Breast epithelium (tissue), 3 donors: ENCODE measurements around the gene YIPF4.

Source experiments
- CTCF ChIP-seq, 3 donors: fragments of 450-650 bp; IDR thresholded peaks; one replicate each; pipeline ENCODE4 v1.5.1; 2016 to 2017; ENCODE audit warnings: antibody characterized with exemption in 3 of 3, mild to moderate bottlenecking in 3 of 3, moderate library complexity in 3 of 3
- POLR2A ChIP-seq: fragments of 450-650 bp; IDR thresholded peaks from one replicate; pipeline ENCODE4 v1.6.1; 2016; ENCODE audit warnings: antibody characterized with exemption, mild to moderate bottlenecking, moderate library complexity
- POLR2AphosphoS5 ChIP-seq, 3 donors: sonication (generic); formaldehyde crosslinking; IDR thresholded peaks; one replicate each; pipeline ENCODE4 v1.6.1; 2017; ENCODE audit warnings: antibody characterized with exemption in 3 of 3

GRCh38 chr2:32237996-32238395 lies 39.7 kb upstream of the YIPF4 start:
- TF ChIP-seq CTCF (IDR thresholded peaks at IDR 0.05) (no peak), POLR2AphosphoS5 (IDR thresholded peaks at IDR 0.05) (no peak), POLR2A (no peak)
